ENCODE data around the gene SIX2. TPM values are rescaled to one million over a fixed set of nuclear protein-coding genes. Genes with fewer than 3 reads are reported as not detected.

Gene SIX2
- total and polyA plus RNA-seq, 10 of the 15 experiments (the other 5 are each of a cell fraction or from before 2014, with no cell fraction given), result not detected

DNA sequence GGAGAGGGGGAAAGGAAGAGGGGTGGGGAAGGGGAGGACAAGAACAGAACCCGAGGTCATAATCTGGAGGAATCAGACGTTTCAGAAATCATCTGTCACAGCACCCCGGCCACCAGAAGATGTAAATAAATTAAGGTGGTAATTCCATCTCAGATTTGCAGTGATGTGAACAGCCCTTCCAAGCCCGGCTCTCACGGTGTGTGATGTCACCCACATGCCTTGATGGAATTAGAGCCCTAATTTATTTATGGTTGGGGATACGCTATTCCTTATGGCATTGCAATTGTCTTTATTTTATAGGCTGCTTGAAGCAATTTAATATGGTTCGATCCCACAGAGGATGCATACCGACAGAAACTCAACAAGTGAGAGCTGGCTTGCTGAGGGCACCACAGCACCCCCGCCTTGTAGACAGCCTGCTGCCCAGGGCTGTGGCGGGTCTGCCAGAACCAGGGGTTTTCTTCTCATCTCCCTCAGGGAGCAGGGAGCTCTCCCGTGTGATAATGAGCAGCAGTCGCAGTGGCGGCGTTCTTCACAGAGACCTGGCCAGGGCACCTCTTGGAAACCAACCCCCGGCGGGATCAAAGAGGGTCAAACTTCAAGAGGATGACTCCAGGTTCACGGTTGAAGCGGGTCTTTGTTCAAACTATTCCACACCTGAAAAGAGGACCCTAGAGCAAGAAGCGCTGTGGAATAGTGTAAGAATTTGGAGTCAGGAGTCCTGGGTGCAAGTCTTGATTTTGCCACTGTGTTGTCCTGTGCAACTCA is 40.5 kb upstream of the SIX2 start:
- Histone ChIP-seq H3K36me3 (ENCODE audit: control insufficient read depth in 2 of 2, insufficient read depth in 2 of 2, low read length in 1 of 2) (no peaks in the 10 kb centered on the region), H3K4me2 (ENCODE audit: control insufficient read depth, insufficient read depth) (no peak overlapping the region), H4K20me1 (ENCODE audit: control insufficient read depth, insufficient read depth) (no peaks in the 10 kb centered on the region), H3K4me3 (no peak overlapping the region), H3K27me3 (replicated peaks in 1 of 2; ENCODE audit: control insufficient read depth in 2 of 2, insufficient read depth in 2 of 2, low read length in 1 of 2) (peaks cover 0 to 8% of the 10 kb centered on the region in 2 experiments; a peak in 3 of 4 replicates), H3K79me2 (ENCODE audit: control insufficient read depth, insufficient read depth, low read length) (no peaks in the 10 kb centered on the region), H3K27ac (ENCODE audit: control insufficient read depth, insufficient read depth) (no peak overlapping the region), H3K4me1 (ENCODE audit: control insufficient read depth, insufficient read depth, low read length) (no peaks in the 10 kb centered on the region), H3K9ac (ENCODE audit: control insufficient read depth, insufficient read depth, low read length) (no peak overlapping the region), H3K9me3 (replicated peaks; ENCODE audit: control insufficient read depth, insufficient read depth, low read length) (no peaks in the 10 kb centered on the region), H2AFZ (ENCODE audit: control insufficient read depth, low read depth, low read length) (no peak overlapping the region)
- WGBS (ENCODE audit: insufficient coverage, insufficient replicate concordance, low lambda C conversion rate, missing lambda C conversion rate), result 45% methylated on average over 18 of the region's 19 CpGs
- intact Hi-C loops (cut with micrococcal nuclease; ENCODE audit: unreplicated experiment), result no loop called here
- DNase-seq (ENCODE audit: low read depth, low spot score) (no peak), ATAC-seq (no peak), FAIRE-seq (no peak)
- ChIA-PET CTCF (no interaction called here), RAD21 (ENCODE audit: unreplicated experiment) (no interaction called here), SMC1A (ENCODE audit: uncharacterized antibody, unreplicated experiment) (no interaction called here), POLR2A (no interaction called here)
- no TSS peak for BruUV-seq (replicated peaks)
- in situ Hi-C loops (cut with MboI), result no loop called here
- TF ChIP-seq SMAD5 (IDR thresholded peaks at IDR 0.05; ENCODE audit: low read depth), result no peak
- TF ChIP-seq IKZF2 (IDR thresholded peaks at IDR 0.05), result no peak
- no peak for TF ChIP-seq CHD2 (IDR thresholded peaks at IDR 0.05; ENCODE audit: borderline replicate concordance, low read depth, low read length)
- TF ChIP-seq SUZ12 (IDR thresholded peaks at IDR 0.05; ENCODE audit: unreplicated experiment), result no peak
- TF ChIP-seq YY1 (IDR thresholded peaks at IDR 0.05; ENCODE audit: low read depth, low read length), result no peak
- no peak for TF ChIP-seq STAT1 (conservative IDR thresholded peaks at IDR 0.05)
- TF ChIP-seq, protein P1, sequence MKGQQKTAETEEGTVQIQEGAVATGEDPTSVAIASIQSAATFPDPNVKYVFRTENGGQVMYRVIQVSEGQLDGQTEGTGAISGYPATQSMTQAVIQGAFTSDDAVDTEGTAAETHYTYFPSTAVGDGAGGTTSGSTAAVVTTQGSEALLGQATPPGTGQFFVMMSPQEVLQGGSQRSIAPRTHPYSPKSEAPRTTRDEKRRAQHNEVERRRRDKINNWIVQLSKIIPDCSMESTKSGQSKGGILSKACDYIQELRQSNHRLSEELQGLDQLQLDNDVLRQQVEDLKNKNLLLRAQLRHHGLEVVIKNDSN (IDR thresholded peaks at IDR 0.05; ENCODE audit: borderline replicate concordance, extremely low read length, insufficient read depth, low read depth, low read length), result no peak
- no peak for TF ChIP-seq CHD1 (IDR thresholded peaks at IDR 0.05; ENCODE audit: low read depth, low read length)
- TF ChIP-seq, protein P2, sequence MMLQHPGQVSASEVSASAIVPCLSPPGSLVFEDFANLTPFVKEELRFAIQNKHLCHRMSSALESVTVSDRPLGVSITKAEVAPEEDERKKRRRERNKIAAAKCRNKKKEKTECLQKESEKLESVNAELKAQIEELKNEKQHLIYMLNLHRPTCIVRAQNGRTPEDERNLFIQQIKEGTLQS (IDR thresholded peaks at IDR 0.05; ENCODE audit: borderline replicate concordance, extremely low read depth, low read depth, low read length), result no peak
- no peak for TF ChIP-seq NFYA (IDR thresholded peaks at IDR 0.05; ENCODE audit: borderline replicate concordance, low read depth, low read length)
